Central memory CD8-positive, alpha-beta T cell (primary cell): Measurements from ENCODE around the gene OLA1.

ENCODE experiments used
- ATAC-seq: fragments of 150-1000 bp; cut with Tn5 transposase; replicated peaks from 2 replicates; pipeline ENCODE4 v1.10.0; 2022; ENCODE audit warnings: mild to moderate bottlenecking, moderate FRiP score, moderate number of reproducible peaks; ENCODE audit not compliant: poor library complexity, severe bottlenecking; ENCODE audit errors: extremely low read depth
- DNase-seq, 2 donors: peaks; one replicate each; pipeline ENCODE4 v3.0.0; 2021; ENCODE audit warnings: low spot score in 2 of 2
- H3K27ac Mint-ChIP-seq: one replicate; pipeline ENCODE4 v1.8.0; 2022; ENCODE audit warnings: low read depth, mild to moderate bottlenecking, moderate library complexity, mixed read lengths
- H3K27me3 Mint-ChIP-seq: one replicate; pipeline ENCODE4 v1.8.0; 2022; ENCODE audit warnings: mixed read lengths
- H3K36me3 Mint-ChIP-seq: one replicate; pipeline ENCODE4 v1.8.0; 2022; ENCODE audit warnings: mild to moderate bottlenecking, moderate library complexity, mixed read lengths; ENCODE audit not compliant: insufficient read depth
- H3K4me1 Mint-ChIP-seq: one replicate; pipeline ENCODE4 v1.8.0; 2022; ENCODE audit warnings: mixed read lengths
- H3K4me3 Mint-ChIP-seq: one replicate; pipeline ENCODE4 v1.8.0; 2022; ENCODE audit warnings: mild to moderate bottlenecking, moderate library complexity, mixed read lengths
- H3K9me3 Mint-ChIP-seq: one replicate; pipeline ENCODE4 v1.8.0; 2022; ENCODE audit warnings: mixed read lengths

Gene OLA1

GRCh38 chr2:174027956-174028355 is 220.4 kb downstream of the OLA1 start:
- H3K27me3 Mint-ChIP-seq: no peaks in the 10 kb centered on the region

GRCh38 chr2:174026122-174026845 is 222.0 kb downstream of the OLA1 start:
- Mint-ChIP-seq H3K4me1 (peaks cover 6% of the 10 kb centered on the region), H3K36me3 (no peaks in the 10 kb centered on the region), H3K27ac (no peak overlapping the region), H3K9me3 (no peaks in the 10 kb centered on the region), H3K4me3 (no peak overlapping the region), H3K27me3 (no peaks in the 10 kb centered on the region)
- DNase-seq (no peak), ATAC-seq (no peak)

More at GRCh38 chr2:174027956-174028355, 220.4 kb downstream of the OLA1 start:
- no peak for ATAC-seq
- H3K4me1 Mint-ChIP-seq: peaks cover 6% of the 10 kb centered on the region
- H3K36me3 Mint-ChIP-seq: peaks cover 1% of the 10 kb centered on the region
- H3K4me3 Mint-ChIP-seq: no peak overlapping the region
- DNase-seq: no peak
- no peak overlapping the region for H3K27ac Mint-ChIP-seq
- no peaks in the 10 kb centered on the region for H3K9me3 Mint-ChIP-seq

GRCh38 chr2:174025271-174026121 is 222.8 kb downstream of the OLA1 start:
- Mint-ChIP-seq H3K9me3 (no peaks in the 10 kb centered on the region), H3K4me3 (no peak overlapping the region), H3K27me3 (no peaks in the 10 kb centered on the region), H3K4me1 (peaks cover 6% of the 10 kb centered on the region), H3K36me3 (no peaks in the 10 kb centered on the region), H3K27ac (no peak overlapping the region)
- DNase-seq (no peak), ATAC-seq (no peak)

GRCh38 chr2:174024524-174025270 is 223.6 kb downstream of the OLA1 start:
- ATAC-seq (no peak), DNase-seq (no peak)
- no peaks in the 10 kb centered on the region for H3K27me3 Mint-ChIP-seq
- no peaks in the 10 kb centered on the region for H3K36me3 Mint-ChIP-seq
- H3K27ac Mint-ChIP-seq: no peak overlapping the region
- H3K4me1 Mint-ChIP-seq: peaks cover 6% of the 10 kb centered on the region
- H3K9me3 Mint-ChIP-seq: no peaks in the 10 kb centered on the region
- no peak overlapping the region for H3K4me3 Mint-ChIP-seq

- DNase-seq: no peak
- Mint-ChIP-seq H3K9me3 (no peaks in the 10 kb centered on the region), H3K4me1 (peaks cover 6% of the 10 kb centered on the region), H3K36me3 (no peaks in the 10 kb centered on the region), H3K27ac (no peak overlapping the region), H3K4me3 (no peak overlapping the region), H3K27me3 (peaks cover 3% of the 10 kb centered on the region)
- no peak for ATAC-seq
These were observed 224.5 kb downstream of the OLA1 start for GRCh38 chr2:174023591-174024523.
